Liver (tissue), 3 donors: ENCODE results near the gene ZC3H12D.

Source experiments
- CTCF ChIP-seq: fragments of 150-350 bp; IDR thresholded peaks from 2 replicates; pipeline ENCODE4 v1.5.1; 2017; ENCODE audit warnings: improper control_type of control experiment, low read depth, low read length; ENCODE audit not compliant: missing input control
- RAD21 ChIP-seq, 2 donors: IDR thresholded peaks; 2 replicates each; pipeline ENCODE4 v1.6.1; 2016; ENCODE audit warnings: antibody characterized with exemption in 2 of 2, mild to moderate bottlenecking in 2 of 2
- donor health status: healthy.
- donor health status: healthy.

GRCh38 chr6:149445095-149445466, 39.7 kb downstream of the ZC3H12D start:
- no peak for TF ChIP-seq RAD21 (IDR thresholded peaks at IDR 0.05)
- no peak for TF ChIP-seq CTCF
